HG02588 (cell line): ENCODE data around the gene EPB41L3.
"Not testable (repeated sequence)": the region's sequence is repeated elsewhere in the genome, so short reads cannot be mapped to it uniquely, and the experiment has no call there.

Source experiments
- ATAC-seq: cut with Tn5 transposase; IDR thresholded peaks from one replicate; pipeline ENCODE4 v1.9.1; 2021; ENCODE audit warnings: mild to moderate bottlenecking, moderate library complexity; ENCODE audit not compliant: unreplicated experiment

The EPB41L3 gene

GRCh38 chr18:5500158-5500939 is 43.4 kb downstream of the EPB41L3 start:
- ATAC-seq: no peak

DNA sequence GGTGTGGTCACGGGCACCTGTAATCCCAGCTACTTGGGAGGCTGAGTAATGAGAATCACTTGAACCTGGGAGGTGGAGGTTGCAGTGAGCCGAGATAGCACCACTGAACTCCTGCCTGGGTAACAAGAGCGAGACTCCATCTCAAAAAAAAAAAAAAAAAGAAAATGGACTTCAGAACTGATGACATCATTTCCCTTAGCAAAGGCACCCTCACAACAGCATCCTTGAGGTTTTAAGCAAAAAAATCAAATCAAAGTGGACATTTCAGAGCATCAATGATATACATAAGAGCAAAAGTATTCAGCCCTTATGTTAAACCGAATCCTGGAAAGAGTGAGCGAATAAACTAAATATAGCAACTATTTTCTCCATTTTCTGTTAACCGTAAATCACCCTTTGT is 45.3 kb downstream of the EPB41L3 start:
- no peak for ATAC-seq

DNA sequence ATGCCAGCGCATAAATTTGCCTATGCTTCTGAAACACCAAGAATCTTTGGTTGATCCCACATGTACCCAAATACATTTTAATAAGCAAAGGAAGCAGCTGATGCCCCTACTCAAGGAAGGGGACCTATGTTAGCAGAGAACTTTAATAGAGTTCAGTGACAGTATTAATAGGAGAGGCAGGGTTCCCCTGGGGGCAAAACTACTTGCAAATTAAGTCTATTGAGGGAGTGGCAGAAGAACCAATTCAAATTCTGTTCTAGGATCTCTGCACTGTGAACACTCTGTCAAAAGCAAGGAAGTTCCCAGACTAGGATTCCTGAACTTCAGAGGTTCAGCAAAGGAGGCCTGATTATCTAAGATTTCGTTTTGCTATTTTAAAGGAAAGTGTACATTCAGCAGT is 47.5 kb downstream of the EPB41L3 start:
- ATAC-seq: no peak

DNA sequence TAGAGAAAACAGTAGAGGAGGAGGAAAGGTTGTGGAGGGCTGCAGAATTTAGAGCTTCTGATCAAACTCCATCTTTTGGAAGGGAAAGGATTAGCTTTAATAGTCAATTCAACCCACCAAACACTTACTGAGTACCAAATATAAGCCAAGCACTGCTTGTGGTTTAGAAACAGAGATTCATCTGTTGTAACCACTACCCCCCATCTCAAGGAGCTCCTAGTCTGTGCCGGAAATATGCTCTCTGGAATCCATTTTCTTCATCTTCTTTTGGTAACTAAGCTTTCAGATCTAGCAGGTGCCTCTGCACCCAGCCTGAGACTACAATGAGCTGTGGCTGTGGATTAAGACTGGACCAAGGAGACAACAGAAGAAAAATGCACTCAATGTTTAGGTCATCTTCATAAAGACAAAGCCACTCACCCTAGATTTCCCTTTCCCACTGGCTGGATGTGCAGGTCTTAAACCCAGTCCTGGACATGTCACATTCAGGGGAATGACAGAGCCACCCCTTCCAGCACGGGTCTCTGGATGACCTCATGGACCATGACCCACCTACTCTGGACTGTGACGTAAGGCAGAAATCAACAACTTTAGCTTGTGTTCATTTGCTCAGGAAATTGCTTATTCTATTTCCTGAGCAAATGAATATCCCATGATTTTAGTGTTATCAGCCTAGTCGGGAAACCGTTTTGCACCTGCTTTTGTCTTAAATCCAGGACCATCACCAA is 52.9 kb downstream of the EPB41L3 start:
- no peak for ATAC-seq

DNA sequence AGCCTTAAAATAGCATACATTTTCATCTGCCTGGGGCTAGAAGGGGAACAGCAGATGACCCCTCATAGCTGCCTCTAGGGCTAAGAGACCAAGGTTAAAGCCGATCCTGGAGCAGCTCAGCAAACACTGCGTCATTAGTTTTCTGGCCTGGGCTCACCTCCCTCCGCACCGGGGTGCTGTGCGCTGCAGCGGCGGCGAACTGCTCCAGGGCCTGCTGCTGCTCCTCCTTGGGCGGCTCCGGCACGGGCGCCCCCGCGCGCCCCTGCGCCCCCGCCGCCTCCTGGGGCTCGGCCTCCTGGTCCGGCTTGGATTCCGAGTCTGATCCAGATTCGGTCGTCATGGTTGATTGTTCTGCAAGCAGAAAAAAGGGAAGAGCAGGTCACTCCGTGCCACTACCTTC is 55.0 kb downstream of the EPB41L3 start:
- ATAC-seq: no peak

GRCh38 chr18:5488044-5488443 is 55.8 kb downstream of the EPB41L3 start:
- ATAC-seq: not testable (repeated sequence)

DNA sequence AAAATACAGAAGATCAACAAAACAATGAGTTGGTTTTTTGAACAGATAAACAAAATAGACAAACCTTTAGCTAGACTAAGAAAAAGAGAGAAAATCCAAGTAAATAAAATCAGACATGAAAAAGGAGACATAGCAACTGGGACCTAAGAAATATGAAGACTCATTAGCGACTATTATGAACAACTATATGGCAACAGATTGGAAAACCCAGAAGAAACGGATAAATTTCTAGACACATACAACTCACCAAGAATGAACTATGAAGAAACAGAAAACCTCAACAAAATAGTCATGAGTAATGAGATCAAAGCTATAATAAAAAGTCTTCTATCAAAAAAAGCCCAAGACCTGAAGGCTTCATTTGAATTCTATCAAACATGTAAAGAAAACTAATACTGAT is 59.3 kb downstream of the EPB41L3 start:
- no peak for ATAC-seq

GRCh38 chr18:5481621-5482020 is 62.2 kb downstream of the EPB41L3 start:
- ATAC-seq: no peak

DNA sequence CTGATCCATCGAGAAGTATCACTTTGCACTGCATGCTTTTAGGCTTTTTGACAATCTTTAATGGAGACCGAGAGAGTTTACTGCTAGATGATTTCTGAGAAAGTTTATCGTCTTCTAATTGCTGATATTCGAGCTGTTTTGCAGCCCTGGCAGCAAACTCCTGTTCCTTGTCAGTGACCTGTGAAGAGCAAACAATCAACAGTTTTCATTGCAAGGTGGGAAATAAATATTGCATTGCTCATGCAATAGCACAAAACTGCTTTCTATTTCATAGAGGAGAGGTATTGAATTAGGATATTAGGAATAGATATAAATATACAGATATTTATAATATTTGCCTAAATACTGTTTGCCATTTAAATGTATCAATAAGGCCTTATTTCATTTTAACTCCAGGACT is 65.5 kb downstream of the EPB41L3 start:
- ATAC-seq: no peak

GRCh38 chr18:5476961-5477800 is 66.6 kb downstream of the EPB41L3 start:
- no peak for ATAC-seq

DNA sequence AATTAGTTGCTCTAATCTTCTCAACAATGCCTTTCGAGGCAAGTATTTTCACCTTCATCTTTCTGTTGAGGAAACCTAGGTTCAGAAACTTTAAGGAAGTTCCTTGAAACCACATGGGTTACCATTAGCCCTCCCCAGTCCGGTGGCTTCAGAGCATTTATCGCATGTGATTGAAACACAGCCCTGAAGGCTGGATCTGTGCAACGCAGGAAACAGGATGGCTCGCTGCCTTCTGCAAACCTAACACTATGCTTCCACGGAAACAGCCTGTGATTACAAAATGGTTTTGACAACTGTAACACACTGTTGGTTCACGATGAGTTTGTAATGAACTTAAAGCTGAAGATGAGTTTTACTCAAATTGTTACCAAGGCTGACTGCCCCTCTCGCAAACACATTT is 68.5 kb downstream of the EPB41L3 start:
- no peak for ATAC-seq

DNA sequence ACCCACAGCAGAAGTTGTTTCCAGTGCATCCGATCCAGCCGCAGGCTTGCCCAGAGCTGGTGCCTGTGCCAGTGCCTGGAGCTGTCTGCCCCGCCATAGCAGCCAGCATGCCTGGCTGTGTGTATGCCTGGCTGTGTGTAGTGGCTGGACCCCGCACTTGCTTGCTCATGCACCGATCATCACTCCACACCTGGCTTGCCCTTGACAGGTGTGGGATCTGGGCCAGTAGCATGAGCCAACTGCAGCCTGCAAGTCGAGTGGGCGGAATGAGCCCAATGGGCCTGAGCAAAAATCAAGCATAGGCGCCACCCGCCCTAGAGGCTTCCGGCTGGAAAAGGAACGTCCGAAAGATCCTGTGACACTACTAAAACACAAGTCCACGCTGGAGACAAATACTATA is 74.5 kb downstream of the EPB41L3 start:
- ATAC-seq: no peak

DNA sequence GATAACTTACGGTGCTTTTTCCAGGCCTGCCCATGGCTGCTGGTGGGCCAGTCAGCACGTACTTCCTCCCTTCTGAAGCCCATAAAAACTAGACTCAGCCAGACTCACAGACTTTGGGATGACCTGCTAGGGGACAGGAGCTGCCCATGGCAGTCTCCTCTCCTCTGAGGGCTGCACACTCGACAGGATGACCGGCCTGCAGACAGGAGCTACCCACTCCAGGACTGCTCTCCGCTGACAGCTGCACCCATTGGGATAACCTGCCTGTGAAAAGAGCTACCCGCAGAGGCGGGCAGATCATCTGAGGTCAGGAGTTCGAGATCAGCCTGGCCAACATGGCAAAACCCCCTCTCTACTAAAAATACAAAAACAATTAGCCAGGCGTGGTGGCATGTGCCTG is 75.4 kb downstream of the EPB41L3 start:
- ATAC-seq: no peak

- no peak for ATAC-seq
These were observed 76.1 kb downstream of the EPB41L3 start for GRCh38 chr18:5467671-5468070.

DNA sequence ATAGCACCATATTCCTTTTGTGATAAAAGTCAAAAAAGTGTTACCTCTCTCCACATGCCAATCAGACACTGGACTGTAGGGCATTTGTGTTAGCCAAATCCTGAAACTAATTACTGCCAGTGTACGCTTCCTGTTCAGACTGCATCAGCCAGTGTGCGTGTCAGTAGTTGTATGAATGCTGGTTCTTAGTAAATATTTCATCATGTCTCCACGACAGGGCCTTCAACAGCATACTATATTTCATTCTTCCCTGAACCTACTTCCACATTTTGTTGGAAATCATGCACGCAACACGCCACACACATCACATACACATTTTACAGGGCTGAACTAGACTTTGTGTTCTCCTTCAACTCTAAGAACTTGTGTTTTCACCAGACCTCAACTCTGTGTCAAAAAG is 77.5 kb downstream of the EPB41L3 start:
- no peak for ATAC-seq

GRCh38 chr18:5464251-5464650 is 79.5 kb downstream of the EPB41L3 start:
- ATAC-seq: no peak

- no peak for ATAC-seq
These were observed 80.0 kb downstream of the EPB41L3 start for GRCh38 chr18:5463831-5464230.

- ATAC-seq: no peak
These were observed 80.4 kb downstream of the EPB41L3 start for GRCh38 chr18:5463390-5463789.

DNA sequence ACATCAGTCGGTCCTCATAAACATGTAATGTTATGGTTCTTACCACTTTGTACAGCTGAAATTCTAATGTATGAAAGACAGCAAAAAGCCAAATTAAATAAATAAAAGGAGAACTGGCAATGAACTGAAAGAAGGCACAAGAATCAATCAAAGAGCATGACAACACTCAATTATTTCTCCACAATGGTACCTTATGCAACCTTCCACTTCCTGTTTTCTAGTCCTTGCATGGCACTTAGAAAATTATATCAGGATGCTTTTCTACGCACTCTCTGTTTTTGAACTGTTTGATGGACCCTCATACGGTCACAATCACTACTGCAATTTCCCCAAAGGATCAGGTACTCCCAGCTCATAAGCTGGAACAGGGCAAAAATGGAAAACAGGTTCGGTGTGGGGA is 81.6 kb downstream of the EPB41L3 start:
- no peak for ATAC-seq

DNA sequence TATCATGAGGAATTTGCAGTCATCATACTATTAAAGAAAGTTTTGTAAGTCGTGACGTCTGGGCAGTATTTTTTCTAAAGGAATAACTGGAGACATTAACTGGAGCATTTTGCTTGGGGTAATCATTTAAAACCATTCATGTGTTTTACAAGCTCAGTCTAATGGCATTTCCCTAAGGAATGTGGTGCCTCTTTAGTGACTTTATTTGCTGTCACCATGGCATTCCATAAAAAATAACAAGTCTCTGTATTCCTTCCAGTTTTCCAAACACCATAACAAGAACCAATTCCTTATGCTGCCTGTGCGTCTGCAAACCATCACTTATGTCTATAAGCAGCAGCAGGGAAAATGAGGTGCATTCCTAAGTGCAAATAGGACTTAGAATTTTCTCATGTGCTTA is 82.8 kb downstream of the EPB41L3 start:
- ATAC-seq: no peak

GRCh38 chr18:5457462-5457957 is 86.3 kb downstream of the EPB41L3 start:
- ATAC-seq: no peak
